Nephron (organoid): Measurements from ENCODE around the gene VN1R5.
A peak's percentile ranks its signal among the peaks of the same experiment; 100 is the strongest.

ENCODE experiments used
- H3K27ac Mint-ChIP-seq, 3 experiments: 2 replicates each; pipeline ENCODE4 v1.8.0; 2020; ENCODE audit warnings: mixed read lengths in 3 of 3, mild to moderate bottlenecking in 2 of 3, moderate library complexity in 1 of 3
- H3K27me3 Mint-ChIP-seq: 2 replicates; pipeline ENCODE4 v1.8.0; 2021; ENCODE audit warnings: low read depth, mild to moderate bottlenecking, moderate library complexity, mixed read lengths
- H3K36me3 Mint-ChIP-seq: 2 replicates; pipeline ENCODE4 v1.8.0; 2020; ENCODE audit warnings: low read depth, mixed read lengths
- H3K4me1 Mint-ChIP-seq: 2 replicates; pipeline ENCODE4 v1.8.0; 2020; ENCODE audit warnings: mixed read lengths
- H3K4me3 Mint-ChIP-seq, 3 experiments: 2 replicates each; pipeline ENCODE4 v1.8.0; 2020; ENCODE audit warnings: mild to moderate bottlenecking in 3 of 3, mixed read lengths in 3 of 3, moderate library complexity in 2 of 3
- H3K9me3 Mint-ChIP-seq: 2 replicates; pipeline ENCODE4 v1.8.0; 2020; ENCODE audit warnings: mixed read lengths
- CTCF ChIP-seq, 3 experiments: fragments of 200-600 bp; sonication (generic); IDR thresholded peaks; one replicate each; pipeline ENCODE4 v1.5.0; 2021; ENCODE audit warnings: antibody characterized with exemption in 3 of 3; ENCODE audit not compliant: unreplicated experiment in 3 of 3

Gene VN1R5

GRCh38 chr1:247295746-247296145 lies 39.9 kb downstream of the VN1R5 start:
- H3K9me3 Mint-ChIP-seq, result peaks cover 3% of the 10 kb centered on the region
- H3K27ac Mint-ChIP-seq, result no peak overlapping the region
- no peaks in the 10 kb centered on the region for H3K4me1 Mint-ChIP-seq
- no peak overlapping the region for H3K4me3 Mint-ChIP-seq
- H3K36me3 Mint-ChIP-seq, result peaks cover 29% of the 10 kb centered on the region
- H3K27me3 Mint-ChIP-seq, result no peaks in the 10 kb centered on the region
- no peak for TF ChIP-seq CTCF (IDR thresholded peaks at IDR 0.05; ENCODE audit: unreplicated experiment in 3 of 3)

- peaks cover 3% of the 10 kb centered on the region for H3K9me3 Mint-ChIP-seq
- H3K4me3 Mint-ChIP-seq, result no peak overlapping the region
- no peak overlapping the region for H3K27ac Mint-ChIP-seq
- peaks cover 33% of the 10 kb centered on the region for H3K36me3 Mint-ChIP-seq
- no peak for TF ChIP-seq CTCF (IDR thresholded peaks at IDR 0.05; ENCODE audit: unreplicated experiment in 3 of 3)
- H3K4me1 Mint-ChIP-seq, result no peaks in the 10 kb centered on the region
- no peaks in the 10 kb centered on the region for H3K27me3 Mint-ChIP-seq
These were observed 40.8 kb downstream of the VN1R5 start for GRCh38 chr1:247296599-247297180.

GRCh38 chr1:247297263-247298123 lies 41.6 kb downstream of the VN1R5 start:
- H3K4me1 Mint-ChIP-seq, result no peaks in the 10 kb centered on the region
- peaks cover 41% of the 10 kb centered on the region for H3K36me3 Mint-ChIP-seq
- TF ChIP-seq CTCF (IDR thresholded peaks at IDR 0.05; ENCODE audit: unreplicated experiment in 3 of 3), result no peak
- no peaks in the 10 kb centered on the region for H3K27me3 Mint-ChIP-seq
- peak overlapping the region in 1 of 3 experiments; percentile 43 for H3K27ac Mint-ChIP-seq
- no peak overlapping the region for H3K4me3 Mint-ChIP-seq
- no peaks in the 10 kb centered on the region for H3K9me3 Mint-ChIP-seq

- Mint-ChIP-seq H3K9me3 (no peaks in the 10 kb centered on the region), H3K36me3 (peaks cover 47% of the 10 kb centered on the region), H3K27ac (peak overlapping the region in 1 of 3 experiments; percentile 43), H3K4me3 (no peak overlapping the region), H3K4me1 (no peaks in the 10 kb centered on the region), H3K27me3 (no peaks in the 10 kb centered on the region)
- TF ChIP-seq CTCF (IDR thresholded peaks at IDR 0.05; ENCODE audit: unreplicated experiment in 3 of 3), result no peak
These were observed 42.2 kb downstream of the VN1R5 start for GRCh38 chr1:247298124-247298481.

GRCh38 chr1:247298701-247299100 lies 42.8 kb downstream of the VN1R5 start:
- H3K9me3 Mint-ChIP-seq, result no peaks in the 10 kb centered on the region
- no peak overlapping the region for H3K27ac Mint-ChIP-seq
- no peak overlapping the region for H3K4me3 Mint-ChIP-seq
- no peaks in the 10 kb centered on the region for H3K27me3 Mint-ChIP-seq
- TF ChIP-seq CTCF (IDR thresholded peaks at IDR 0.05; ENCODE audit: unreplicated experiment in 3 of 3), result no peak
- no peaks in the 10 kb centered on the region for H3K4me1 Mint-ChIP-seq
- peaks cover 53% of the 10 kb centered on the region for H3K36me3 Mint-ChIP-seq
